ENCODE results near the gene APOO.
A peak's percentile ranks its signal among the peaks of the same experiment; 100 is the strongest.

The APOO gene

DNA sequence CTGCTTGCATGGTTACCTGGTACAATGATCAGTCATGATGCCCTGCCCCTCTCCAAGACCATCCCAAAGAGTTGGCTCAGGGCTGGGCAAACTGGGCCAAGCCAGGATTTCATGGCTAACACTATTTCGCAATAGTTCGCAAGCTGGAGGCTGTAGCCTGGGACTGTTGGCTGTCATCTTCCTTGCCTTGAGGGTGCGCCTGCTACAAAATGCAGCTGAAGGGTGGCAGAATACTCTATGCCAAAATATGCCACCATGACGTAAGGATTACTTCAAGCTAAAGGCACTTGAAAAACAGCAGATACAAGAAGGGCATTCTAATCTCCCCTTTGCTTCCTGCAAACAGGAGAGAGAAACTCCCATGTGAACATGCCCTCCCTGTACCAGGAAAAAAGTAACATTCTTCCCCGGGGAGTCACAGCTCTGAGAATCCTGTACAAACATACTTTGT is 103.8 kb downstream of the APOO start:
- Histone ChIP-seq H3K4me1 (ENCODE audit: control insufficient read depth, insufficient read depth, low read length) (peaks cover 6% of the 10 kb centered on the region), H3K27me3 (ENCODE audit: control insufficient read depth, insufficient read depth, low read length) (no peaks in the 10 kb centered on the region), H3K36me3 (ENCODE audit: control insufficient read depth, insufficient read depth, low read length) (no peaks in the 10 kb centered on the region), H3K9me3 (ENCODE audit: control insufficient read depth, insufficient read depth, low read length) (no peaks in the 10 kb centered on the region), H3K4me3 (ENCODE audit: low read depth, low read length) (no peak overlapping the region), H3K9ac (ENCODE audit: low read depth, low read length) (no peak overlapping the region), H3K27ac (ENCODE audit: low read depth, low read length) (peak overlapping the region; percentile 0)

DNA sequence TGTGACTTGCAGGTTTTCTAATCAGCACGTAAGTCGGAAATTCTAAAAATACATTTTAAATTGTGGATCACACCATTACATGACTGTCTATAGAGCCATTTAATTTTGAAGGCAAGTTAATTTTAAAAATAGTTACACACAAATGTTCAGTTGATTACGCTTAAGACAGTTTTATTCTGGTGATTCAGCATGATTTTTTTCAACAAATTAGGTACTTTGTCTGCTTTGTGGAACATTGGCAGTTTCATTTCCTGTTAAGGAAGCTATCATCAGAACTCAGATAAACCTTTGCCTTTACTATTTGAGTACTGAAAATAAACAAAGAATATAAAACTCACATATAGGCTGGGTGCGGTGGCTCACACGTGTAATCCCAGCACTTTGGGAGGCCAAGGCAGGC is 105.3 kb downstream of the APOO start:
- Histone ChIP-seq H3K27me3 (ENCODE audit: control insufficient read depth, insufficient read depth, low read length) (no peaks in the 10 kb centered on the region), H3K36me3 (ENCODE audit: control insufficient read depth, insufficient read depth, low read length) (no peaks in the 10 kb centered on the region), H3K9ac (ENCODE audit: low read depth, low read length) (no peak overlapping the region), H3K4me3 (ENCODE audit: low read depth, low read length) (no peak overlapping the region), H3K27ac (ENCODE audit: low read depth, low read length) (no peak overlapping the region), H3K9me3 (ENCODE audit: control insufficient read depth, insufficient read depth, low read length) (no peaks in the 10 kb centered on the region), H3K4me1 (ENCODE audit: control insufficient read depth, insufficient read depth, low read length) (peaks cover 8% of the 10 kb centered on the region)

DNA sequence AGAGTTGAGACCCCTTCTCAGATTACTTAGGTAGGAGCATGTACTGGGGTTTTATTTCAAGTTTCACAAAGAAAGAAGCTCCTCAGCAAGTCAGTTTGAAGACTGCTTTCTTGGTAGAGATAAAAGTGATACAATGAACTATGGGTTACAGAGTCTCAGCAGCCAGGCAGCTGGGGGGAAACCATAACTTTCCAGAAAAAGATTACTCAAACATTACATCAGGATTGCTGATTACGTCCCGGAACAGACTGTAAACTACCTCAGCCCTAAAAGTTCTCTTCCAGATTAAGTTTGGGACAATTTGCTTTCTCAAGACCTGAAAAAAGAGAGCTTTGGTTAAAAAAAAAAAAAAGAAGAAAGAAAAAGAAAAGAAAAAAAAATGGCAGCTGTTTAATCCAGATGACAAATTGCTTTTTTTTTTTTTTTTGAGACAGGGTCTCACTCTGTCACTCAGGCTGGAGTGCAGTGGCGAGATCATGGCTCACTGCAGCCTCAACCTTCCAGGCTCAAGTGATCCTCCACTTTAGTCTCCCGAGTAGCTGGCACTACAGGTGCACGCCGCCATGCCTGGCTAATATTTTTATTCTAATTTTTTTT is 108.2 kb downstream of the APOO start:
- Histone ChIP-seq H3K27me3 (ENCODE audit: control insufficient read depth, insufficient read depth, low read length) (no peaks in the 10 kb centered on the region), H3K36me3 (ENCODE audit: control insufficient read depth, insufficient read depth, low read length) (no peaks in the 10 kb centered on the region), H3K9ac (ENCODE audit: low read depth, low read length) (no peak overlapping the region), H3K27ac (ENCODE audit: low read depth, low read length) (no peak overlapping the region), H3K4me1 (ENCODE audit: control insufficient read depth, insufficient read depth, low read length) (peaks cover 12% of the 10 kb centered on the region; the same call in 1 of the 2 replicates), H3K4me3 (ENCODE audit: low read depth, low read length) (no peak overlapping the region), H3K9me3 (ENCODE audit: control insufficient read depth, insufficient read depth, low read length) (no peaks in the 10 kb centered on the region)

DNA sequence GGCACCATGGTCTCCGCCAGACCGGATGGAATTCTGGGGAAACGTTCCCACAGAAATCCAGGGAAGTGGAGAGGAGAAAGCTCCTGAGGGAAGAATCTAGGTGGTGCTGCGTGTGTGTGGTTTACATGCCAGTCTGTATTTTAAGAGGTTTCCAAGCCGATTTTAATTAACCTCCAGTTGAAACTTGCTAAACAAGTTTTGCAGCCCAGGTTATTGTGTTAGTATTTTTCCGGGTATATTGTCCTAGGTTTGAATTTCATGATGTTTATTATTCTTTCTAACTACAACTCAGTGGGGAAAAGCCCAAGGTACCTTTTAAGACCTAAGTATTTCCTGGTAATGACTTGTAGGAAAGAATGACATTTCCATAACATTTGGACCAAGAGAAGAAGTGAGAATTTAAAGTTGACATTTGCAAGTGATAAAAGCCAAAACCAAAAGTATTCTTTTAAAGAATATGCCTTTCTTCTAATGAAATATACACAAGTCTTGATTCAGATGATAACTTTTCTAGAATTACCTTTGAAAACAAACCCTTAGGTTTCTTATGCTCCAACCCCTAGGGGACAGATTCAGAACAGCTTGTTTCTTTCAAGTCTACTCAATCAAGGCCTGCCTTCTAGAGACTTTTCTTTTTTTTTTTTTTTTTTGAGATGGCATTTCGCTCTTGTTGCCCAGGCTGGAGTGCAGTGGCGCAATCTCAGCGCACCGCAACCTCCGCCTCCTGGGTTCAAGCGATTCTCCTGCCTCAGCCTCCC is 110.2 kb downstream of the APOO start:
- Histone ChIP-seq H3K27me3 (ENCODE audit: control insufficient read depth, insufficient read depth, low read length) (no peaks in the 10 kb centered on the region), H3K9me3 (ENCODE audit: control insufficient read depth, insufficient read depth, low read length) (no peaks in the 10 kb centered on the region), H3K4me3 (ENCODE audit: low read depth, low read length) (no peak overlapping the region), H3K36me3 (ENCODE audit: control insufficient read depth, insufficient read depth, low read length) (no peaks in the 10 kb centered on the region), H3K27ac (ENCODE audit: low read depth, low read length) (no peak overlapping the region), H3K9ac (ENCODE audit: low read depth, low read length) (no peak overlapping the region), H3K4me1 (ENCODE audit: control insufficient read depth, insufficient read depth, low read length) (peaks cover 17% of the 10 kb centered on the region; the same call in 1 of the 2 replicates)

DNA sequence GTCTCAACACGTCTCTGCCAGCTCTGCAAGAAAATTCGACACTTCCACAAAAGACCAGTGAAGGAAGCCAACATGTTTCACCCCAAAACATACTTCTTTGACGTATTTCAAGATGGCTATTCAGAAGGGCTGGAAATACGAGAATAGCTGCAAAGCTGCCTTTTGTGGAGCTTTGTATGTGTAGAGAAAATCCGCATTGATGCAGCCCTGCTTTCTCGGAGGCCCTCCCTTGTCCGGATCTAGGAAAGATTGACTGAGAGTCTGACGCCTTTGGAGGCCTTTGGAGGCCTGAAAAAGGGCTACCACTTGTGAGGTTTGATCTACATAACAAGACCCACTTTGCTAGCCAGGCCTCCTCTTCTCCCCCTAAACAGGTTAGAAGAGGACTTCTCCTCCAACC is 112.5 kb downstream of the APOO start:
- no peaks in the 10 kb centered on the region for H3K27me3 ChIP-seq (ENCODE audit: control insufficient read depth, insufficient read depth, low read length)
- no peak overlapping the region for H3K27ac ChIP-seq (ENCODE audit: low read depth, low read length)
- no peak overlapping the region for H3K9ac ChIP-seq (ENCODE audit: low read depth, low read length)
- H3K4me3 ChIP-seq (ENCODE audit: low read depth, low read length): no peak overlapping the region
- H3K9me3 ChIP-seq (ENCODE audit: control insufficient read depth, insufficient read depth, low read length): no peaks in the 10 kb centered on the region
- no peaks in the 10 kb centered on the region for H3K36me3 ChIP-seq (ENCODE audit: control insufficient read depth, insufficient read depth, low read length)
- peaks cover 17% of the 10 kb centered on the region; the same call in 1 of the 2 replicates for H3K4me1 ChIP-seq (ENCODE audit: control insufficient read depth, insufficient read depth, low read length)

DNA sequence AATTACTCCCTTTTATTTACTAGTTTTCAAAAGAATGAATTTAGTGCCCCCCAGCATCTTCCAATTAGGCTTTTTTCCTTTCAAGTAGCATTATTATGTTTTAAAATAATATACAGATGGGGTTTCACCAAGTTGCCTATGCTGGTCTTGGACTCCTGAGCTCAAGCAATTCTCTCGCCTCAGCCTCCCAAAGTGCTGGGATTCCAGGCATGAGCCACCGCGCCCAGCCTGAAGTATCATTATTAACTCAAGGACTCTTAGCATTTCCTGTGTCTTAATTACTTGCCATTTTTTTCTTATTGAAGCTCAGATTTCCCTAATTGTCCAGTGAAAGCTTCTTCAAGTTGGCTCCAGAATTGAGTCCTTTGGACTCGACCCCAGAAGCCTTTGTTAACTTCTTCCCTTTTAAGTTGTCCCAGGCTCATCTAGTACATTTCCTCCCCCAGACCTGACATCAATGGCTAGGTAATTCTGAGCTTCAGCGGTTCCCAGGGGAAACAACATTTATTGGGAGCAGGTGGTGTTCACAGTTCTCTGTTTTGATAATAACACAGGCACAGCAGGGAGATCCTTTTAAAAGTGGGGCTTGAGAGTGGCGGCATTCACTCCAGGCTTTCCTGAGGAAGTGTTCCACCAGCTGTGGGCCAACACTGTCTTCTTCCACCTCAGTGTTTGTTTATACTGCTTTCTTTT is 114.7 kb downstream of the APOO start:
- H3K36me3 ChIP-seq (ENCODE audit: control insufficient read depth, insufficient read depth, low read length): no peaks in the 10 kb centered on the region
- no peak overlapping the region for H3K4me3 ChIP-seq (ENCODE audit: low read depth, low read length)
- peaks cover 22% of the 10 kb centered on the region; the same call in 1 of the 2 replicates for H3K4me1 ChIP-seq (ENCODE audit: control insufficient read depth, insufficient read depth, low read length)
- no peaks in the 10 kb centered on the region for H3K9me3 ChIP-seq (ENCODE audit: control insufficient read depth, insufficient read depth, low read length)
- H3K27me3 ChIP-seq (ENCODE audit: control insufficient read depth, insufficient read depth, low read length): no peaks in the 10 kb centered on the region
- no peak overlapping the region for H3K9ac ChIP-seq (ENCODE audit: low read depth, low read length)
- H3K27ac ChIP-seq (ENCODE audit: low read depth, low read length): no peak overlapping the region

DNA sequence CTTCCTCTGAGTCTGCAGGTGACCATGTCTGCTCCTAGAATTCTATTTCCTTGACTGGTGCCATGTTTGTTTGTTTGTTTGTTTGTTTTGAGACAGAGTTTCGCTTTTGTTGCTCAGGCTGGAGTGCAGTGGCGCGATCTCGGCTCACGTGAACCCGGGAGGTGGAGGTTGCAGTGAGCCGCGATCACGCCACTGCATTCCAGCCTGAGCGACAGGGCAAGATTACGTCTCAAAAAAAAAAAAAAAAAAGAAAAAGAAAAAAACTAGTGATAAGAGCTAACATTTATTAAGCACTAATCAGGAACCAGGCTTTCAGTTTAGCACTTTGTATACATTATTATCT is 117.6 kb downstream of the APOO start:
- peaks cover 14% of the 10 kb centered on the region; the same call in 1 of the 2 replicates for H3K4me1 ChIP-seq (ENCODE audit: control insufficient read depth, insufficient read depth, low read length)
- no peak overlapping the region for H3K27ac ChIP-seq (ENCODE audit: low read depth, low read length)
- no peak overlapping the region for H3K4me3 ChIP-seq (ENCODE audit: low read depth, low read length)
- no peaks in the 10 kb centered on the region for H3K27me3 ChIP-seq (ENCODE audit: control insufficient read depth, insufficient read depth, low read length)
- no peak overlapping the region for H3K9ac ChIP-seq (ENCODE audit: low read depth, low read length)
- no peaks in the 10 kb centered on the region for H3K9me3 ChIP-seq (ENCODE audit: control insufficient read depth, insufficient read depth, low read length)
- peaks cover 12% of the 10 kb centered on the region for H3K36me3 ChIP-seq (ENCODE audit: control insufficient read depth, insufficient read depth, low read length)

DNA sequence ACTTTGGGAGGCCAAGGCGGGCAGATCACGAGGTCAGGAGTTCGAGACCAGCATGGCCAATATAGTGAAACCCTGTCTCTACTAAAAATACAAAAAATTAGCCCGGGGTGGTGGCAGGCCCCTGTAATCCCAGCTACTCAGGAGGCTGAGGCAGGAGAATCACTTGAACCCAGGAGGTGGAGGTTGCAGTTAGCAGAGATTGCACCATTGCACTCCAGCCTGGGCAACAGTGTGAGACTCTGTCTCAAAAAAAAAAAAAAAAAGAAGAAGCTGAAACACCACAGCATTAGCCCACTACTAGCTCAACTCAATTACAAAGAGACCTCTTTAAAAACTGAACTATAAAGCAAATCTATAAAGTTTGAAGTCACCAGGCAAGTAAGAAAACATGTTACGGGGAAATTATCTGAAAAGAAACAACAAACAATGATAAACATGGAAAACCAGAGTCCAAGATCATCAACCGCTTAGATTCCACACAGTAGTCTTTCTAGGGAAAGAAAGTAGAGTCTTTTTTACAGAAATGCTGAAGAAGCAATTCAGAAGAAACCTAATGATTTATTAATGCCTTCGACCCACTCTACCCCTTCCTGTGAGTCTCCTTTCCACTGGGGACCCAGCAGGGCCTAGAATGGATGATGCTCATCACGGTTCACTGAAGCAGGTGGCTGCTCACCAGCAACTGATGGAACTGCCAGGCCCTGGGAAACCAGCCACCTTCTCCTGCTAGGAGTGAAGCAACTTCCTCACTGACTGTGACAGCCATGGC is 118.2 kb downstream of the APOO start:
- no peak overlapping the region for H3K9ac ChIP-seq (ENCODE audit: low read depth, low read length)
- peaks cover 10% of the 10 kb centered on the region; the same call in 1 of the 2 replicates for H3K4me1 ChIP-seq (ENCODE audit: control insufficient read depth, insufficient read depth, low read length)
- H3K27ac ChIP-seq (ENCODE audit: low read depth, low read length): no peak overlapping the region
- H3K36me3 ChIP-seq (ENCODE audit: control insufficient read depth, insufficient read depth, low read length): peaks cover 18% of the 10 kb centered on the region
- no peak overlapping the region for H3K4me3 ChIP-seq (ENCODE audit: low read depth, low read length)
- H3K9me3 ChIP-seq (ENCODE audit: control insufficient read depth, insufficient read depth, low read length): no peaks in the 10 kb centered on the region
- no peaks in the 10 kb centered on the region for H3K27me3 ChIP-seq (ENCODE audit: control insufficient read depth, insufficient read depth, low read length)

DNA sequence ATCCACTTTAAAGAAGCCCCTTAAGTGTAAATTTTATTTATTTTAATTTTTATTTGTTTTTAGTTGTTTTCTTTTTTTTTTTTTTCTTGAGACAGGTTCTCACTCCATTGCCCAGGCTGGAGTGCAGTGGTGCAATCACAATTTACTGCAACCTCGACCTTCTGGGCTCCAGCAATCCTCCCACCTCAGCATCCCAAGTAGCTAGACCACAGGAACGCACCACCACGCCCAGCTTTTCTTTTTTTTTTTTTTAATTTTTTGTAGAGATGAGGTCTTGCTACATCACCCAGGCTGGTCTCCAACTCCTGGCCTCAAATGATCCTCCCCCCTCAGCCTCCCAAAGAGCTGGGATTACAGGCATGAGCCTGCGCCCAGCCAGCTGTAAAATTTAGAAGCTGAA is 118.8 kb downstream of the APOO start:
- H3K27ac ChIP-seq (ENCODE audit: low read depth, low read length): no peak overlapping the region
- no peak overlapping the region for H3K9ac ChIP-seq (ENCODE audit: low read depth, low read length)
- H3K27me3 ChIP-seq (ENCODE audit: control insufficient read depth, insufficient read depth, low read length): no peaks in the 10 kb centered on the region
- H3K9me3 ChIP-seq (ENCODE audit: control insufficient read depth, insufficient read depth, low read length): no peaks in the 10 kb centered on the region
- H3K36me3 ChIP-seq (ENCODE audit: control insufficient read depth, insufficient read depth, low read length): peaks cover 18% of the 10 kb centered on the region
- H3K4me1 ChIP-seq (ENCODE audit: control insufficient read depth, insufficient read depth, low read length): peaks cover 13% of the 10 kb centered on the region; the same call in 1 of the 2 replicates
- H3K4me3 ChIP-seq (ENCODE audit: low read depth, low read length): no peak overlapping the region

DNA sequence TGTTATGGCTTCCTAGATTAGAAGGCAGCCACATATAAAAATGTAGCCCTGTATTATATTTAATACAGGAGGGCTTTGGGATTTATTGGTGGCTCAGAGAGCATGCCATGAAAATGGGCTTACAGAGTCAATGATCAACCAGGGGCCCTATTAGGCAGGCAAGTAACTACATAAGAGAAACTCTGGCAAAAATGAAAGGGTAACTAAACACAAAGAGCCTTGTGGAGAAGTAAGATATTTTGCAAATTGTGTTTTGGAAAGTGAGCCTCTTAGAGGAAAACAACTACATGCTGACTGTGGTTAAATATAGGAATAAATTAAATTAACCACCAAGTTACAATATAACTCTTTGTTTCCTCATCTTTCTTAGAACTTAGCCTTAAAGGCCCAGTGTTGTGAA is 119.2 kb downstream of the APOO start:
- Histone ChIP-seq H3K36me3 (ENCODE audit: control insufficient read depth, insufficient read depth, low read length) (peaks cover 18% of the 10 kb centered on the region), H3K27me3 (ENCODE audit: control insufficient read depth, insufficient read depth, low read length) (no peaks in the 10 kb centered on the region), H3K9ac (ENCODE audit: low read depth, low read length) (no peak overlapping the region), H3K9me3 (ENCODE audit: control insufficient read depth, insufficient read depth, low read length) (no peaks in the 10 kb centered on the region), H3K27ac (ENCODE audit: low read depth, low read length) (no peak overlapping the region), H3K4me3 (ENCODE audit: low read depth, low read length) (no peak overlapping the region), H3K4me1 (ENCODE audit: control insufficient read depth, insufficient read depth, low read length) (peaks cover 16% of the 10 kb centered on the region; the same call in 1 of the 2 replicates)
